COLO829 (cell line): ENCODE results near the gene ANTXR1.
"Not testable (repeated sequence)": the region's sequence is repeated elsewhere in the genome, so short reads cannot be mapped to it uniquely, and the experiment has no call there.

Experiments
- DNase-seq: peaks from one replicate; pipeline ENCODE4 v3.0.0; 2012; ENCODE audit warnings: low spot score

ANTXR1 gene

GRCh38 chr2:69238449-69239031 lies 225.6 kb downstream of the ANTXR1 start:
- DNase-seq: no peak

GRCh38 chr2:69241093-69241492 lies 228.1 kb downstream of the ANTXR1 start:
- DNase-seq: no peak

- no peak for DNase-seq
These were observed 228.9 kb downstream of the ANTXR1 start for GRCh38 chr2:69241664-69242514.

GRCh38 chr2:69242651-69243051 lies 229.7 kb downstream of the ANTXR1 start:
- DNase-seq: no peak

DNA sequence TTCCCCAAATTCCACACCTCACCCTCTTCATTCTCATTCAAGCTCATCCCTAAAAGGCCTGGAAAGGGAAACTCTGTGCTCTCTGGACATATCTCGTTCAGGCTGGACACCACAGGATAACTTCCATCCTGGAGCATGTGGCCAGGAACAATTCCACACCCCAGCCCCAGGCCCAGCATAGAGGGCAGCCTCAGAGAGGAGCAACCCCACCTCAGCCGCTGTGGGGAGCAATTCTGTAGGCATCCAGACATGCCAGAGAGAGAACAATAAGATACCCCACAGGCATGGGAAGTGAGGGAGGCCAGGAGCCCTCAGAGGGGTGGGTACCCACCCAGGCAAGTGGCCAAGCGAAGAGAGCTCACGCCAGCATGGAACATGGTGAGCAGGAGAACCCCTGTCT lies 230.7 kb downstream of the ANTXR1 start:
- DNase-seq: no peak

- DNase-seq: no peak
These were observed 231.9 kb downstream of the ANTXR1 start for GRCh38 chr2:69244882-69245281.

DNA sequence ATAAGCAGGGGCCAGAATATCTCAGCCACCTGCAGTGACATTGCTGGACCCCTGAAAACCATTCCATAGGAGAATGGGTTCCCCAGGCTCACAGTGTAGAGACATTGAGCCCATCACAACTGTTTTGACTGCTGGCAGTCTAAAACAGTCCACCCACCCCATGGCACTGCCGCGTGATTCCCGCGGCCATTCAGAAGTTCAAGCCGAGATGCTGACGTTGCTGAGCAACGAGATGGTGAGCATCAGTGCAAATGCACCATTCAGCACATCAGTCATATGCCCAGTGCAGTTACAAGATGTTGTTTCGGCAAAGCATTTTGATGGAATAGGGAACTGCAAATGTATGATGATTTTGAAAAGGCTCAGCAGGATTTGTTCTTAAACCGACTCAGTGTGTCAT lies 234.6 kb downstream of the ANTXR1 start:
- no peak for DNase-seq

DNA sequence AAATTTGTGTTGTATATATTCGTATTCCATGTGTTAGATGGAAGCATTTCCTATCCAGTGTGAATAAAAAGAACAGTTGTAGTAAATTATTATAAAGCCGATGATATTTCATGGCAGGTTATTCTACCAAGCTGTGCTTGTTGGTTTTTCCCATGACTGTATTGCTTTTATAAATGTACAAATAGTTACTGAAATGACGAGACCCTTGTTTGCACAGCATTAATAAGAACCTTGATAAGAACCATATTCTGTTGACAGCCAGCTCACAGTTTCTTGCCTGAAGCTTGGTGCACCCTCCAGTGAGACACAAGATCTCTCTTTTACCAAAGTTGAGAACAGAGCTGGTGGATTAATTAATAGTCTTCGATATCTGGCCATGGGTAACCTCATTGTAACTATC lies 235.3 kb downstream of the ANTXR1 start:
- DNase-seq: no peak

GRCh38 chr2:69250981-69251380 lies 238.0 kb downstream of the ANTXR1 start:
- no peak for DNase-seq

DNA sequence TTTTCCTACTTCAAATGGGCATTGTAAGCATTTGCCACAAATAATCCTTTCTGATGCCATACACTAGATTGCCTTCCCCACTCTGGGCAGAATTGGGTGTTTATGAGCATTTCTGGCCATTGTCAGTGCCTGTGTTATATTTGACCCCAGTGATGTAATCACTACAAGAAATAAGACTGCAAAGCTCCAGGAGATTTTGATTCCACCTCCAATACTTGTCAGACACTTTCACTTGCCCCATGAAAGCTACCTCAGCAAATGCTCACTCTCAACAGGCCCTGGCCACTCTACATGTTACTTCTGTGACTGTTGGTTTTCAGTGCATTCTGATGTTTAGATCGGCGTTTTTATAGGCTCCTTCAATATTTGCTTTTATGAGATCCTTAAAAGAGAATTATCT lies 239.0 kb downstream of the ANTXR1 start:
- no peak for DNase-seq

DNA sequence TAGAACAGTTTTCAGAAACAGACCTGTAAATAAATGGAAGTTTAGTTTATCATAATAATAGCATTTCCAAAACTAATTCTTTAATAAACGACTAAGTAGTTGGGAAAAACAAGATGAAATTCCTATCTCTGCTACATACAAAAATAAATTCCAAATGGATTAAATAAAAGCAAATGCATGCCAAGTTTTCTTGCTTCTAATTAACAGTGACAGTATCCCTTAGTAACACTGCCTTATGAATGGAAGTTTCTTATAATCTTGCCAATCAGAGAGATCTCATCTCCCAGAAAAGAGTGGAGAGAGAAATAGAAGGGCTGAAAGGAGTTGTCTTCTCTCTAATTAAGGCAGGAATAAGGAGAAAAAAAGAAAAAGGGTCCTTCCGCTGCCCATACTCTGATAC lies 240.1 kb downstream of the ANTXR1 start:
- DNase-seq: peak; percentile 35

- peak; percentile 90 for DNase-seq
These were observed 240.8 kb downstream of the ANTXR1 start for GRCh38 chr2:69253611-69254301.

DNA sequence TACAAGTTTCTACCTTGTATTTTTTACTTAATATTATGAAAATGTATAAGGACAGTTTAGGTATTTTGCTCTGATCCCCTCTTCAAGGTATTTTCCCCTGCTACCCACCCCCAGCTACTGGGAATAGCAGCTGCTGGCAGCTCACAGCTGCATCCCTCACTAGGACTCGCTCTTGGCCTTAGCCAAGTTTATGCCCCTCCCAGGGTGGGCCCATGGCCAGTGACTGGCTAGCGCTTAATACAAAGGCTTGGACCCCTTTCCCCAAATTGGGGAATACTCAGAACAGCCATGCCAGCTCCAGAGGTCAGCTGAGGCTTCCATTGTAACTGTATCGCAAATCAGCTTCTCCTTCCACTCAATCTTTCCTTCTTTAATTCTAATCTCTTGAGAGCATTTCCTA lies 242.8 kb downstream of the ANTXR1 start:
- no peak for DNase-seq

DNA sequence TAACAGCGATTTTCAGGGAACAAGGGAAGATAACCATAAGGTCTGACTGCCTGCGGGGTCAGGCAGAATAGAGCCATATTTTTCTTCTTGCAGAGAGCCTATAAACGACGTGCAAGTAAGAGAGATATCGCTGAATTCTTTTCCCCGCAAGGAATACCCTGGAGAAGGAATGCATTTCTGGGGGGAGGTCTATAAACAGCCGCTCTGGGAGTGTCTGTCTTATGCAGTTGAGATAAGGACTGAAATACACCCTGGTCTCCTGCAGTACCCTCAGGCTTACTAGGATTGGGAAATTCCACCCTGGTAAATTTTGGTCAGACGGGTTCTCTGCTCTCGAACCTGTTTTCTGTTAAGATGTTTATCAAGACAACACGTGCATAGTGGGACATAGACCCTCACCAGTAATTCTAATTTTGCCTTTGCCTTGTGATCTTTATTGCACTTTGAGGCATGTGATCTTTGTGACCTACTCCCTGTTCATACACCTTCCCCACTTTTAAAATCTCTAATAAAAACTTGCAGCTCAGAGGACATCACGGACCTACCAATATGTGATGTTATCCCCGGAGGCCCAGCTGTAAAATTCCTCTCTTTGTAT lies 247.1 kb downstream of the ANTXR1 start:
- DNase-seq: not testable (repeated sequence)

- DNase-seq: no peak
These were observed 247.7 kb downstream of the ANTXR1 start for GRCh38 chr2:69260666-69261065.

- DNase-seq: no peak
These were observed 256.4 kb downstream of the ANTXR1 start for GRCh38 chr2:69269330-69269729.

GRCh38 chr2:69271831-69272257 lies 258.9 kb downstream of the ANTXR1 start:
- DNase-seq: no peak

GRCh38 chr2:69272803-69273471 lies 260.0 kb downstream of the ANTXR1 start:
- no peak for DNase-seq

- no peak for DNase-seq
These were observed 262.5 kb downstream of the ANTXR1 start for GRCh38 chr2:69275490-69275889.

- DNase-seq: peak; percentile 3
These were observed 265.4 kb downstream of the ANTXR1 start for GRCh38 chr2:69278366-69278765.

DNA sequence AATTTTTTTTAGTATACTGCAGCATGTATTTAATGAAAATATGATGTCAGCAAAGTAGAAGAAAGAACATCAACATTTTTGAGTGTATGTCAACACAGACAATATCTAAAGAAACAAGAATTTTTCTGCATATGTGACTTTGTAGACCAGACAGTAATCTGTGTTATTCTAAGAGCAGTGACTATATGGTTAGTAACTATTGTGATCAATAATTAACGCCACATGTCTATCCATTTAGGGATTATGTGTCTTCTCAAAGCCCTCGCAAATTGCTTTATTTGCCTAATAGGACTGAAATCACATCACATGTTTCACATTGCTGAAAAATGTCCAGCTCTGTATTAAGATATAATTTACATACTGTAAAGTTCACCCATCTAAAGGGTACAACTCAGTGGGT lies 266.2 kb downstream of the ANTXR1 start:
- DNase-seq: no peak
